GM12874 (cell line): ENCODE results near the gene IFT80.

Experiments
- CTCF ChIP-seq: IDR thresholded peaks from 2 replicates; pipeline ENCODE4 v1.5.1; 2011; ENCODE audit warnings: low read depth, mild to moderate bottlenecking, control low read depth, low read length, moderate library complexity; ENCODE audit not compliant: insufficient read depth

Gene IFT80

DNA sequence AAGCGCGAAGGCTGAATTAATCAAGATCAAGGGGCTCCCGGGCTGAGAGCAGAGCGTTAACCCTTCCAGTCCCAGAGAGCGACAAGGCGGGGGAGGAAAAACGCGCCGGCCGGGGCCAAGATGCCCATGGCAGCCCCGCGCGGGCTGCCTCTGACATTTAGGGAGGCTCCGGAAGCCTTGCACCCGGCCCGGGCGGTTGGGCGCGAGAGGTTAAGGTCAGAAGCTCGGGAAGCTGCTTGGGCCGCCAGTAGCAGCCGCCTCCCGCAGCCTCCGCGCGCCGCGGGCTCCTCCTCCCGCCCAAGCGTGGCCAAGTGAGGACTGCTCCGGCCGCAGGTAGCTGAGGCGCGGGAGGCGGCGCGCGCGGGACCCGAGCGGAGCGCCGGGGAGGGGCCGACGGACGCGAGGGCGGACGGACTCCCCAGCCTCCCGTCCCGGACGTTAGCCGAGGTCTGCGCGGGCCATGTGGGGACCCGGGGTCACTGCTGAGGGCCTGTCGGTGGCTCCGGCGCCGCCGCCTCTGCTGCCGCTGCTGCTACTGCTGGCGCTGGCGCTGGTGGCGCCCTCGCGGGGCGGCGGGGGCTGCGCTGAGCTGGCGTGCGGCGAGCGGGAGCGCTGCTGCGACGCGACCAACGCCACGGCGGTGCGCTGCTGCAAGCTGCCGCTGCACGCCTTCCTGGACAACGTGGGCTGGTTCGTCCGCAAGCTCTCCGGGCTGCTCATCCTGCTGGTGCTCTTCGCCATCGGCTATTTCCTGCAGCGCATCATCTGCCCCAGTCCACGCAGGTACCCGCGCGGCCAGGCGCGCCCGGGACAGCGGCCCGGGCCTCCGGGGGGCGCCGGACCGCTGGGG, 173.6 kb downstream of the IFT80 start, which contains the start of gene C3orf80:
C3orf80 (plus strand) TSS at position 247 of the 850 bp plus-strand sequence; CDS start at position 461, 214 bp downstream.
- TF ChIP-seq CTCF, result peak; percentile 27; the same call in 1 of the 2 replicates

- TF ChIP-seq CTCF, result no peak
Measured at GRCh38 chr3:160224811-160225175, 174.2 kb downstream of the IFT80 start.

GRCh38 chr3:160224256-160224655, 174.8 kb downstream of the IFT80 start:
- TF ChIP-seq CTCF, result no peak

- no peak for TF ChIP-seq CTCF
Measured at GRCh38 chr3:160221019-160221418, 178.0 kb downstream of the IFT80 start.

- no peak for TF ChIP-seq CTCF
Measured at GRCh38 chr3:160220038-160220437, 179.0 kb downstream of the IFT80 start.

DNA sequence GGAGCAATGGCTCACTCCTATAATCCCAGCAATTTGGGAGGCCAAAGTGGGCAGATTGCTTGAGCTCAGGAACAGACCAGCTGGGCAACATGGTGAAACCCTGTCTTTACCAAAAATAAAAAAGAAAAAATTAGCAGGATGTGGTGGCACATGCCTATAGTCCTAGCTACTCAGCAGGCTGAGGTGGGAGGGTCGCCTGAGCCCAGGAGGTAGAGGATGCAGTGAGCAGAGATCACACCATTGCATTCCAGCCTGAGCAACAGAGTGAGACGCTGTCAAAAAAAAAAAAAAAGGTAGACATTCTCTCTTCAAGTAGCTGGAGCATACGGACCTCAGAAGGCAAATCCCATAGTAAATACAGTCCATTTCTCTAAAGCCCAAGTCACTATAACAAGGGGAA, 180.9 kb downstream of the IFT80 start:
- no peak for TF ChIP-seq CTCF

DNA sequence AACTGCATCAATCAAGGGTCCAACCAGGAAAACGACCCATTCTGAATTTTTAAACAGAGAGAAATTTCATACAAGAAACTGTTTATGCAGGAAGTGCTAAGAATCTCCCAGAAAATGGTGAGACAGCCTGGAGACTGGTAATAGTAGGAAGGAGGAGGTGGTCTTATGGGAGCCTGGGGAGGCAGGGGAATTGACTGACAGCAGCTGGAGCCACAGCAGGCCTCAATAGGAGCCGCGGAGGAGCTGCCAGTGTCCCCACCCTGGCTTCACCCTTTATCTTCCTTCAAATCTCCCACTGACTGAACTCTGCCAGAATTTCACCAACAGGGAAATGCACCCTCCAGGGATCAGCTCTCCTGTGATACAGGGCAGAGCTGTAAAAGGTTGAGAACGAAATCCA, 181.3 kb downstream of the IFT80 start:
- TF ChIP-seq CTCF, result no peak
